HUES48 (cell line): Measurements from ENCODE around the gene PDXDC1.
"Not testable (repeated sequence)": the region's sequence is repeated elsewhere in the genome, so short reads cannot be mapped to it uniquely, and the experiment has no call there.

Experiments used
- H3K27ac ChIP-seq: one replicate; pipeline ENCODE4 v1.7.0; 2013; ENCODE audit warnings: low read depth, low read length, inconsistent platforms
- H3K27me3 ChIP-seq: 2 replicates; pipeline ENCODE4 v1.6.1; 2013; ENCODE audit warnings: mild to moderate bottlenecking, low read length; ENCODE audit not compliant: control insufficient read depth, insufficient read depth
- H3K36me3 ChIP-seq: 2 replicates; pipeline ENCODE4 v1.6.1; 2013; ENCODE audit warnings: low read length; ENCODE audit not compliant: control insufficient read depth, insufficient read depth
- H3K4me1 ChIP-seq: 2 replicates; pipeline ENCODE4 v1.6.1; 2013; ENCODE audit warnings: mild to moderate bottlenecking, low read length; ENCODE audit not compliant: control insufficient read depth, insufficient read depth
- H3K4me3 ChIP-seq: 2 replicates; pipeline ENCODE4 v1.5.1; 2013; ENCODE audit warnings: mild to moderate bottlenecking, low read depth, low read length
- H3K9ac ChIP-seq: 2 replicates; pipeline ENCODE4 v1.6.1; 2013; ENCODE audit warnings: mild to moderate bottlenecking, low read depth, low read length, moderate library complexity
- H3K9me3 ChIP-seq: 2 replicates; pipeline ENCODE4 v1.6.1; 2013; ENCODE audit warnings: low read length; ENCODE audit not compliant: control insufficient read depth, insufficient read depth

The PDXDC1 gene

GRCh38 chr16:15159671-15160070 lies 184.8 kb downstream of the PDXDC1 start:
- H3K9me3 ChIP-seq, H3K27me3 ChIP-seq, H3K9ac ChIP-seq, H3K27ac ChIP-seq, H3K4me3 ChIP-seq, H3K36me3 ChIP-seq: not testable (repeated sequence)
- peaks cover 14% of the 10 kb centered on the region for H3K4me1 ChIP-seq

- peaks cover 14% of the 10 kb centered on the region for H3K4me1 ChIP-seq
- H3K36me3 ChIP-seq, H3K27me3 ChIP-seq, H3K9ac ChIP-seq, H3K4me3 ChIP-seq, H3K9me3 ChIP-seq, H3K27ac ChIP-seq: not testable (repeated sequence)
These were observed 185.7 kb downstream of the PDXDC1 start for GRCh38 chr16:15160571-15160970.

GRCh38 chr16:15163055-15163454 lies 188.2 kb downstream of the PDXDC1 start:
- not testable (repeated sequence) for H3K27me3 ChIP-seq, H3K9me3 ChIP-seq, H3K36me3 ChIP-seq, H3K4me3 ChIP-seq, H3K9ac ChIP-seq
- Histone ChIP-seq H3K27ac (peak overlapping the region; percentile 65), H3K4me1 (peaks cover 14% of the 10 kb centered on the region)

- H3K27me3 ChIP-seq, H3K9me3 ChIP-seq, H3K36me3 ChIP-seq, H3K27ac ChIP-seq, H3K9ac ChIP-seq, H3K4me3 ChIP-seq: not testable (repeated sequence)
- H3K4me1 ChIP-seq, result peaks cover 14% of the 10 kb centered on the region
These were observed 191.4 kb downstream of the PDXDC1 start for GRCh38 chr16:15166177-15166576.

GRCh38 chr16:15168303-15168702 lies 193.5 kb downstream of the PDXDC1 start:
- not testable (repeated sequence) for H3K27me3 ChIP-seq, H3K9ac ChIP-seq, H3K9me3 ChIP-seq, H3K4me1 ChIP-seq, H3K27ac ChIP-seq, H3K4me3 ChIP-seq, H3K36me3 ChIP-seq

- not testable (repeated sequence) for H3K9ac ChIP-seq, H3K27ac ChIP-seq, H3K9me3 ChIP-seq, H3K4me3 ChIP-seq, H3K4me1 ChIP-seq, H3K27me3 ChIP-seq, H3K36me3 ChIP-seq
These were observed 194.3 kb downstream of the PDXDC1 start for GRCh38 chr16:15168953-15169652.

GRCh38 chr16:15179909-15180308 lies 205.1 kb downstream of the PDXDC1 start:
- H3K9me3 ChIP-seq, result not testable (repeated sequence)

GRCh38 chr16:15180946-15181345 lies 206.1 kb downstream of the PDXDC1 start:
- H3K27ac ChIP-seq, H3K36me3 ChIP-seq, H3K27me3 ChIP-seq, H3K9me3 ChIP-seq, H3K4me1 ChIP-seq, H3K9ac ChIP-seq, H3K4me3 ChIP-seq: not testable (repeated sequence)

More at GRCh38 chr16:15179909-15180308, 205.1 kb downstream of the PDXDC1 start:
- not testable (repeated sequence) for H3K4me1 ChIP-seq, H3K36me3 ChIP-seq, H3K27ac ChIP-seq, H3K9ac ChIP-seq, H3K4me3 ChIP-seq, H3K27me3 ChIP-seq

- H3K4me1 ChIP-seq, H3K27me3 ChIP-seq, H3K9ac ChIP-seq, H3K4me3 ChIP-seq, H3K36me3 ChIP-seq, H3K9me3 ChIP-seq, H3K27ac ChIP-seq: not testable (repeated sequence)
These were observed 209.2 kb downstream of the PDXDC1 start for GRCh38 chr16:15184000-15184399.
